Ramos (cell line): ENCODE data around the gene ZNF593OS.

Experiments
- in situ Hi-C: fragments of 300-500 bp; cut with MboI; formaldehyde crosslinking; loops from one replicate; pipeline ENCODE4 v1.14.3; 2022; ENCODE audit warnings: low sequenced_read_pairs; ENCODE audit not compliant: unreplicated experiment

ZNF593OS gene

DNA sequence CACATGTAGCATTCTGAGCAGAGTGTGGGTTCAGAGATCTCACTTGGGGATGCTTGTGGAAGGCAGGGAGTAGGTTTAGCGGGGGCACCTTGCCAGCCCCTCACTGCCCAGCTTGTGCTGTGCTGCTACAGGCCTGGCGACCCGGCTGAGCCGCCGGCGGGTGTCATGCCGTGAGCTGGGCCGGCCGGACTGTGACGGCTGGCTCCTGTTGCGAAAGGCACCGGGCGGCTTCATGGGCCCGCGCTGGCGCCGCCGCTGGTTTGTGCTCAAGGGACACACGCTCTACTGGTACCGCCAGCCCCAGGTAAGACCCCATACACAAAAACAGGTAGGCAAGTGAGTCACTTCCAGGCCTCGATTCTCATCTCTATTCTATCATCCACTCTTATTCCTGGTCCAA is 13.3 kb upstream of the ZNF593OS start:
- in situ Hi-C loops, result no loop called here

DNA sequence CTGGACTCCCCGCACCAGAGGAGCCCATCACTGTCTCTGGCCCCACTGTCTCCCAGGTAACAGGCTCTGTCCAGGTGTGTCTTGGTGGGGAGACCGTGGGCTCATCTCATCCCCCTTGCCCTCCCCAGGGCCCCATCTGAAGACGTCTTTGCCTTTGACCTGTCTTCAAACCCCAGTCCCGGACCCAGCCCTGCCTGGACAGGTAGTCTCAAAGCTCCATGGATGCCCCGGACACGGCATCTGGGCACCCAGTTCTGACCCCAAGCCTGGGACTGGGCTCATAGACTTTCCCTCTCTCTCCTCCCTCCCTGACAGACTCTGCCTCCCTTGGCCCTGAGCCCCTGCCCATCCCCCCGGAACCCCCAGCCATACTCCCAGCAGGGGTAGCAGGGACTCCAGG is 12.5 kb upstream of the ZNF593OS start:
- in situ Hi-C loops, result no loop called here

DNA sequence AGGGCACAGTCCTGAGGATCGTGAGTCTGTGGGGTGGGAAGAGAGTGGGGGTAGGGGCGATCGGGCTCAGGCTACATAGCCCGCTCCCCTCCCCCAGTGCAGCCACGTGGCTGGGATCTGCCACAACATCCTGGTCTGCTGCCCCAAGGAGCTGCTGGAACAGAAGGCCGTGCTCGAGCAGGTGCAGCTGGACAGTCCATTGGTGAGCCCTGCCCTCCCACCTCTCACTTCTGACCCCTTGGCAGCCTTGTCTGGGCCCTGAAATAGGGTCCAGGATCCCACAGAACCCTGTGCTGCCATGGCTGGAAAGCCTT is 10.7 kb upstream of the ZNF593OS start:
- in situ Hi-C loops, result no loop called here

DNA sequence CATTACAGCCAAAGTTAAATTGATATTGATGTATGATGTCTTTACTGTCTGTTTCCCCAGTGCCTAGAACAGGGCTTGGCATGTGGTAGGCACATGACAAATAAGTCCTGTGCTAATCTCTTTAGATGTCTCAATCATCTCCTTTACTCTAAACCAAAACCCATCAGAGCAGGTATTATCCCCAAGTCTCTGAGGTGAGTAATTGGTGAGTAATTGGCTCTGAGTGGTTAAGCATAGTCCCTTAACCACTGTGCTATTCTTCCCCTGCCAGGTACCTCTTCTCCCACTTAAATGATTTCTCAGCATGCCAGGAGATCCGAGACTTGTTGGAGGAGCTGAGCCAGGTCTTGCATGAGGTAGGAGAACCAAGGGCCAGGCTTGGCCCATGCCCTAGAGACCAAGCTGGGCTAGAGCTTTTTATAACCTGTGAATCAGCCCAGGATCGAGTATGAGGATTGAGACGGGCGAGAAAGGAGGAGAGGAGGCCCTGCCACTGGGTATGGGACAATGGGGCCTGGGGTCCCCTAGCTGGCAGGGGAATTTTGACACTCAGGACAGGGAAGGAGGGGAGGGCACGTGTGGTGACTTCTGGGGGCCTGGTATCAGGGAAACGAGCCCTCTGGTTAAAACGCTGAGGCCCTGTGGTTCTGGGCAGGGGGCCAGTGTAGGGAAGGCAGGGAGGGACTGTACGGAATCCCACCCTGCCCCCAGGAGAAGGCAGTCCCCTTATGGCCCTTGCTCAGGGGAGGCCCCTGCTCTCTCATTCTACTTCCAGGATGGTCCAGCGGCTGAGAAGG is 10.2 kb upstream of the ZNF593OS start:
- in situ Hi-C loops, result no loop called here

DNA sequence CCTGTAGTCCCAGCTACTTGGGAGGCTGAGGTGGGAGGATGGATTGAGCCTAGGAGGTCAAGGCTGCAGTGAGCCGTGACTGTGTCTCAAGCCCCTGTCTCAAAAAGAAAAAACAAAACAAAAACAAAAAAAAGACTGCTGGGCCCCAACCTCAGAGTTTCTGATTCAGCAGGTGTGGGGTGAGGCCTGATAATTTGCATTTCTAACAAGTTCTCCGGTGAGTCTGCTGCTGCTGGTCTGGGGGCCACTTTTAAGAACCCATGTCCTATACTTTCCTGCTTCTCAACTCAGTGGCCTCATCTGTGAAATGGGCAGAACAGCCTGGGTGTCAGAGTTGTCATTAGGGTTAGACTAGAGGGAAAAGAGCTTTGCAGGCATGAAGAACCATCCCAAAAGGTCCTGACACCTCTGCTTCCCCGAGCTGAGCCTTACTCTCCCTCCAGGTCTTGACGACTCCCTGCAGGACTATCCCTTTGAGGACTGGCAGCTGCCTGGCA is 8.4 kb upstream of the ZNF593OS start:
- in situ Hi-C loops, result no loop called here

DNA sequence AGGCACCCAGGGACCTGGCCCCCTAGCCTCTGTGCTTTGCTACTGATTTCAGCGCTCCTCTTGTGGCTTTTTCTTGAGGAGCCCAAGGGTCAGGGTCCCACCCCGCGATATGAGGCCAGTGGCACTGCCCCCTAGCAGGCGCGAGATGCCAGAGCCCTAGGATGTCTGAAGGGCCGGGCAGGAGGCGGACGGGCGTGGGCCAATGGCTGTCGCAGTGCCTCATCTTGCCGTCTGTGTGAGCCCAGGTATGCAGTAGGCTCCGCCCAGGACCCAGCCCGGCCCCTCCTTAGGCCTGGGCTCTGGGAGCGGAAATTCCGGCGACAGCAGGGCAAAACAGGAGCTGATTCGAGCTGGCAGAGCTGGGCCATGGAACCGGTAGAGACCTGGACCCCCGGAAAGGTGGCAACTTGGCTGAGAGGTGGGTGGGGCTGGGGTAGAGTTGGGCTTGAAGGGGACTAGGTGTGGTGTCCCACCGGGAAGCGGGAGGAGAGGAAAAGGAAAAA is 5.6 kb upstream of the ZNF593OS start, which contains the start of gene CNKSR1:
CNKSR1 (plus strand) TSS at position 310 of the 503 bp plus-strand sequence; CDS start at position 367, 57 bp downstream.
- in situ Hi-C loops, result no loop called here

DNA sequence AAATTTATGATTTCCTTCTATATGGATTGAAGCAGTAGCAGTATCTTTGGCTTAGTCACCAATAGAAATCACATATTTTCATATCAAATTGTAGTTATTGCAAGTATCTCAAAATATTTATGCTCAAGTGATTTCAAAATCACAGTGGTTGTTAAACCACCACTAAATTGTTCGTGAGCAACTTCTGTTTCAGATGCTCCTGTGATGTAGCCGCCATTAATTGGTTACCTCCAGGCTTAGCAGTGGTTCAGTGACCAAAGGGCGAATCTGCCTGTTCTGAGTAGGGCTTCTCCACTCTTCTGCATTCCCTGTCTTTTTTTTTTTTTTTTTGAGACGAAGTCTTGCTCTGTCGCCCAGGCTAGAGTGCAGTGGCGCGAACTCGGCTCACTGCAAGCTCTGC is 3.7 kb upstream of the ZNF593OS start:
- in situ Hi-C loops, result no loop called here

DNA sequence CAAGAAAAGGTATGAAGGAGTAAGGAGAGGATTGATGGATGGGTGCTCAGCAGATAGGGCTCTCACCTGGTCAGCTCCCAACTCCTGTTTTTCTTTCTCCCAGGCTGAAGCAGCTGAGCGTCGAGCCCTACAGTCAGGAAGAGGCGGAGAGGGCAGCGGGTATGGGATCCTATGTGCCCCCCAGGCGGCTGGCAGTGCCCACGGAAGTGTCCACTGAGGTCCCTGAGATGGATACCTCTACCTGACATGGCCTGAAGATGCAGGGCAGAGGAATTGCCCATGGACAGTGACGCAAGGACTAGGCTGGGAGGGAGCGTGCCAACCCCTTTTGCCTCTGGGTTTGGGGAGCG is 1.2 kb downstream of the ZNF593OS start:
- in situ Hi-C loops, result no loop called here

DNA sequence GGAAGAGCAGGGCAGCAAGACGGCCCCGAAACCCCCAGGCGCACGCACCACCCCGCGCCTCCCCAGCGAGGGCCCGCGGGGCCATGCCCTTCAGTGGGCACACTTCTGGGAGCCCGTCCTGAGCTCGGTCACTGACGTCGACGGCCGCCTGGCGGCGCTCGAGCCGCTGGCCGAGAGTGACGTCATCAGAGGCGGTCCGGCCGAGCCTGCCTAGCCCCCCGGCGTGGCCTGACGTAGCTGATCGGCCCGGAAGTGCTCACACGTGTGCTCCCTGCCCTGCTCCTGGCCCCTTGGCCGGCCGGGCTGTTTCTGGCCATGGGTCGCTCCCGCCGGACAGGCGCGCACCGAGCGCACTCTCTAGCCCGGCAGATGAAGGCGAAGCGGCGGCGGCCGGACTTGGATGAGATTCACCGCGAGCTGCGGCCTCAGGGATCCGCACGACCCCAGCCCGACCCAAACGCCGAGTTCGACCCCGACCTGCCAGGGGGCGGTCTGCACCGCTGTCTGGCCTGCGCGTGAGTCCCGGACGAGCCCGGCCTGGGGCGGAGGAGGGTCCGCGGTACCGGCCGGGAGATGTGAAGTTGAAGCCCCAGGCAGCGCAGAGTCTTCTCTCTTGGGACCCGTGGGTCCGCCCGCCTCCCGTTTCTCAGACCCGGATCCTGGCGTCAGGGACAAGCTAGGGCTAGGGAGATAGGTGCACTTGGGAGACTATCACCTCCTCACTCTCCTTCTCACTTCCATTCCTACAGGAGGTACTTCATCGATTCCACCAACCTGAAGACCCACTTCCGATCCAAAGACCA is 1.8 kb downstream of the ZNF593OS start, which contains the start of gene ZNF593:
ZNF593 (plus strand) TSS at position 240 of the 803 bp plus-strand sequence; CDS start at position 316, 76 bp downstream.
- in situ Hi-C loops, result no loop called here

DNA sequence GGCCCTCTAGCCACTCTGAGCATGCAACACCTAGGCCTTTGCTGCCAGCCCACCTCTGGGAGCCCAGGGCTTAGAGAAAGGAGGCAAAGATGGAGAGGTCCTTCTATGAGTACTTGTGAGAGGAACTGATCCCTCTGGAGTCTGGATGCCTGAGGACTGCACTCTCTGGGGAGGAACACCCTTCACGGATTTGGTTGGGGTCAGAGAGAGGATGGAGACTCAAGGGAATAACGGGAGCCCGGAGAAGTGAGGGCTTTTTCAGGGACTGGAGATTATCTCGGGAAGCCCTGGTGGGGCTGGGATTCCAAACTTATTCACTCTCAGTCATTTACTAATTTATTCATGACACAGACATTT is 2.5 kb downstream of the ZNF593OS start:
- in situ Hi-C loops, result no loop called here

DNA sequence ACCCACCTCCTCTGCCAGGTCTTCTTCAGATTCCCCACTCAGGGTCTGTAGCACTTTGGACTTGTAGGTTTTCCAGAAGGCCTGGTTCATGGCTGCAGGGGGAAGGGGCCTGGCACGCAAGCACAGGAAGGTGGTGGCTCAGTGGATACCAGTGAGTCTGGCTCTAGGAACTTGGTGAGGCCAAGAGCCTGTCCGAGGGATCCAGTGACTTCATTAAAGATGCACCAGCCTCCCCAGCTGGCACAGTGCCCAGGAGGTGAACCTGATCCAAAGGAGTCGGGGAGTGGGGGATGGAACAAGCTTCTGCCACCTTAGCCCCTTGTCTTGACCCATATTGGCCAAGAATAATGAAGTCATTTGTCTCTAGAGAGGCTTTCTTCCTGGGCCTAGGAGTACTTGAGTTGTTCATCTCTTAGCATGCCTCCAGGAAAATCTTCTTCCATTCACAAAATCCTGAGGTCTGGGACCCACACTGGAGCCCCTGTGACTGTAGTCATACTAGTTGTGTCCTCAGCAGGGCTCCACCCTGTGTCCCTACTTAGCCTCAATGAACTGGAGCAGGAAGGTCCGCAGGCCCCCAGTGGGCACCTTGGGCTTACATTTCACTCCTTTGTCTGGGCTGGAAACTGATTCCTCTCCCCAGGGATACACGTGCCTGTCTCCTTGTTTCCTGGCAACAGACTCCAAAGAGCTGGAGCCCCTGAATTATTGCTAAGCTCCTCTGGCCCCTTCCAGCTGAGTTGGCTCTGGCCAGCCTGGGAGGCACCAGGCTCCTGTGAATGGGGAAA is 3.0 kb downstream of the ZNF593OS start, which contains the start of gene C1orf232:
C1orf232 (minus strand) TSS at position 554 of the 788 bp plus-strand sequence; CDS start at position 90, 464 bp downstream.
- in situ Hi-C loops, result no loop called here

DNA sequence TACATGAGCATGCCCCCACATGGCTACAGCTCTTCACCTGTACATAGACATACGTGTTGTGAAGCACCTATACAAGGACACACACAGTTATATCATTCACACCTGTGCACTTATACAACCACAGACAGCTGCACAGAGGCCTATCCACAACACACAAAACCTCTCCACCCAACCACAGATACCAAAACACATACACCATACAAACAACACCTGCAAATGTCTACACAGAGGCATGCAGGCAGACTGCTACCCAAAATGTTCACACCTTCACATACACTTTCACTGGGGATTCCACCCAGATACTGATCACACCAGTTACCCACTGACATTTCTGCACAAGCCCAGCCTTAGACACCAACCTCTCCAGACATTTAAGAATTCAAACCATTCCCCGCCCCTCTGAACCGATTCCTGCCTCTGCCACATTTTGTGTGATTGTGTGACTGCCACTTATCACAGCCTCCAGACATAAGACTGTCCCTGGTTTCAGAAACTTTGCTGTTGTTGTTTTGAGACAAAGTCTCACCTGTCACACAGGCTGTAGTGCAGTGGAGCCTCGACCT is 4.8 kb downstream of the ZNF593OS start:
- in situ Hi-C loops, result no loop called here

DNA sequence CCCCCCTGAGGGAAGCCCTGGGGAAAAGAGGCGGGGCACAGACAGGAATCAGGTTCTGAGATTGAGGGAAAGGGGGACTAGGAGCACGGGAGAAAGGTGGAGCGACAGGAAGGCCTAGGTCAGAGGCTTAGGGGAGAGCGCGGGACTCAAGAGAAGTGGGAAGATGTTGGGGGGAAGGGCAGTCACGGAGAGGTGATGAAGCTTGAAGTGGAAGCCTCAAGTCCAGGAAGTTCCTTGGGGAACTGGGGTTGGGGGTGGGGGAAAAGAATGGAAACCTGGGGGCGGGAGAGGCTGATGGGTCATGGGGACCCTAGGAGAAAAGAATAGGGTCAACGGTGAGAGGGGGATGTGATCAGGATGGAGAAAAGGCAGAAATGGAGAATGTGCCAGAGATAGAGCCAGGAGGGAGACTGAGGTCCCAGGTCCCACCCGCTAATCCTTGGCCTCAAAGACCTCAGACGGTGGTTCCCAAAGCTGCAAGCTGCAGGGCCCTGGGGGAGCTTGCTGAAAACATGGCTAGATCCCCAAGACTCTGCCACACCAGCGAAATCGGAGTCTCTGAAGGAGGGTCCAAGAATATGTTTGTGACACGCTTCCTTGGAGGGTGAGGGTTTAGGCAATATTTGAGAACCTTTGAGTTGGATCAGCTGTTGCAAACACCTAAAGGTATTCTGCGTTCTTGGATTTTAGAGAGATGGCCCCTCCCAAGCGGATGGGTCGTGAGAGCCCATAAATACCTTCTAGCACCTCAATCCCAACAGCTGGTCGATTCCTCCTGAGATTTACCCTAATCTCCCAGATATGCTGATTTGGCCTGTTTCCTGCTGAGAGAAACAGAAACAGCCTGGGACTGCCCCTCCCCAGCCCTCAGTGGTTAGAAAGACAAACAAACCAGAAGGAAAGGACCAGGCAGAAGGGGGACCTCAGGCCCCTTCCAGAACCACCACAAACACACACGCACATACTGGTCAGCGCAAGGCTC is 6.5 kb downstream of the ZNF593OS start:
- in situ Hi-C loops, result no loop called here

DNA sequence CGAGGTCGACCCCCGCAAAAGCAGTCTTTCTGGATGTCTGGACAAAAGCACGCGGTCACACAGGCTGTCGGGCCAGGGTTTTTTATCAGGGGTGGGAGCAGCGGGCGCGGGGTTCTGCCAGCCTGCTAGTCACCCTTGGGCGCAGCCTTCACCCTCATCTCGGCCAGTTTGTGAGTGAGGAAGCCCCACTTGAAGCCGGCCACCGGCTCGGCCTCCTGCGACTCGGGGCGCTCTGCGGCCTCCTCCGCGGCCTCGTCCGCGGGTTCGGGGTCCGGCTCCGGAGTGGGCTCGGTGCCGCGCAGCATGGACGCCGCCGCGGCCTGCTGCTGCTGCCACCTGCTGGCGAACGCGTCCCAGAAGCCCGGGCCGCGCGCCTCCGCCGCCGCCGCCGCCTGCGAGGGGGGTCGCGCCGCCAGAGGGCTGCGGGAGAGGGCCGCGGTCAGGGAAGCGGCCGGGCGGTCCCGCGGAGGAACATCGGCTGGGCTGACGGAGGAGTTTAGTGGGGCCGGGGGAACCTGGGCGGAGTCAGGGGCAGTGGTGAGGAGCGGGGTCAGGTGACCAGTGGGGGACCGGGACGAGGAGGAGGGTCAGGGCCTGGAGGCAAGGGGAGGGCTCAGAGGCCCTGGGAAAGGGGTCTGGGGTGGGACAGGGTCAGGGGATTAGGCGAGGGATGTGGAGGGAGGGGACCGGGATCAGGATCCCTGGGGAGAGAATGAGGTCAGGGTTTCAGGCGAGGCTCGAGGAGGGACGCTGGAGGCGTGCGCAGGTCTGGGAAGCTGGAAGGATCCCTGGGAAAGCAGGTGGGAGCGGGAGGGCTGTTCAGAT is 7.4 kb downstream of the ZNF593OS start:
- in situ Hi-C loops, result no loop called here

DNA sequence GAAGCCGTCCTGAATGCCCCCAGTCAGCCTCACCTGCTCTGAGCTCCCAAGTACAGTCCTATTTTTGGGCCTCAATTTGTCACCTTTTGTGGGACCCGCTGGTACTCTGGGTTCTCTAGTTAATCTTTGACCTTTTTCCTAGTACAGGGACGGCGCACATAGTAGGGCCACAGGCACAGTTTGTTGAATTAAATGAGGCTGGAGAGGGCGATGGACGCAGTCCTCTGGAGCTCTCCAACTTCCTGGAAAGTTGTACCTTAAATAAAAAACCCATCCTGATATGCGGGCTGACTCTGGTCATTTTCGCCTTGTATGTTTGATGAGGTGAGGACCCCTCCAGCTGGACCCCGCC is 8.0 kb downstream of the ZNF593OS start:
- in situ Hi-C loops, result no loop called here

DNA sequence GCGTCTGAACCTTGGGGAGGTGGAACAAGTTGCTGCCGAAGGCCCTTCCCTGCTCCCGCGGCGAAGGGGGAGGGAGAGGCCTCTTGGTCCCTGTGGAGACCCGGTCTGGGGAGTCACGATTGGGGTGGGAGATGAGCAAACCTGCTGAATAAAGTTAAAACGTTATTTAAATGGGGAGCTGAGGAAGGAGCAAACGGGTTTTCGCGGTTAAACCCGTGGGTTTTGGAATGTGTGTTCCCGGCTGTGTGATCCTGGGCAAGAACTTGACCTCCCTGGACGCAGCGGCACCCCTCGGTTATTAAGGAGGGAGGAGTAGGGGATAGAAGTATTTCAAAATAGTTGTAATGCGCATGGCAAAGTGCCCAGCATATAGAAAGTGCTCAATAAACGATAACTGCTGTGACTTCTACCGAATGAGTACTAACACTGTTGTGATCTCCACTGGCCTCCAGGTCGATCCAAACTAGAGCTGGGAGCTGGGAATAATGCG is 9.4 kb downstream of the ZNF593OS start:
- in situ Hi-C loops, result no loop called here

DNA sequence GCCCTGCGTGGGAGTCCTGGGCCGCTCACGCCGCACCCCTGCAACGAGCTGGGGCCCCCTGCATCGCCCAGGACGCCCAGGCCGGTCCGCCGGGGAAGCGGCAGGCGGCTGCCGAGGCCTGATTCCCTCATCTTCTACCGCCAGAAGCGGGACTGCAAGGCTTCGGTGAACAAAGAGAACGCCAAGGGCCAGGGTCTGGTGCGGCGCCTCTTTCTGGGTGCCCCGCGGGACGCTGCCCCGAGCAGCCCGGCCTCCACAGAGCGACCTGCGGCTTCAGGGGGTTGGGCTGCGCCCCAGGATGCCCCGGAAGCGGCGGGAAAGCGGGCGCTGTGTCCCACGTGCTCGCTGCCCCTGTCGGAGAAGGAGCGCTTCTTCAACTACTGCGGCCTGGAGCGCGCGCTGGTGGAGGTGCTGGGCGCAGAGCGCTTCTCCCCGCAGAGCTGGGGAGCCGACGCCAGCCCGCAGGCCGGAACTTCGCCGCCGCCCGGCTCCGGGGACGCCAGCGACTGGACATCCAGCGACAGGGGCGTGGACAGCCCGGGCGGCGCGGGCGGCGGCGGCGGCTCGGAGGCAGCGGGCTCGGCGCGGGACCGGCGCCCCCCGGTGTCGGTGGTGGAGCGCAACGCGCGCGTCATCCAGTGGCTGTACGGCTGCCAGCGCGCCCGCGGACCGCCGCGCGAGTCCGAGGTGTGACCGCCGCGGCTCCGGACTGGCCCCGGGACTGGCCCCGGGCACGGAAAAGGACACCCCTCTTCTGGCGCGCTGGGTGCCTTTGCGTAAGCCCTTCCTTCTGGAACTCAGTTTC is 10.0 kb downstream of the ZNF593OS start:
- in situ Hi-C loops, result no loop called here
